ENCODE data around the gene GPATCH4. TPM values are rescaled to one million over a fixed set of nuclear protein-coding genes. Genes with fewer than 3 reads are reported as not detected.

The GPATCH4 gene
- polyA plus RNA-seq, 4 donors = 8.9 to 31.0 (median 16.8) TPM

DNA sequence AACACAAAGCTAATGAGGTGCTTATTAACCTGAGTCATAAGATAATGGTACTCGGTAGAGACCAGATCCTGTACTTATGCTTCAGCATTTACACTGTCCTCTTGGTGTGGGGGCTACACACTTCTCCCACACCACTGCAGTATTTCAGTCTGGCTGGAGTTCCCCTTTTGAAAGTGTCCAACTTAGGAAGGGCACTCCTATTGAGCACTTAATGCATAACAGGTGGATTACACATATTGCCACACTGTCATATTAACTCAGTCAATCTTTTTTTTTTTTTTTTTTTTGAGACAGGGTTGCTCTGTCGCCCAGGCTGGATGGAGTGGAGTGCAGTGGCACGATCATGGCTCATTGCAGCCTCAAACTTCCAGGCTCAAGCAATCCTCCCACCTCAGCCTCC is 1.5 kb downstream of the GPATCH4 start:
- Histone ChIP-seq H3K4me3 (ENCODE audit: low read depth in 1 of 3, low read length in 3 of 3) (no peak overlapping the region), H3K9me3 (ENCODE audit: control insufficient read depth in 2 of 2, insufficient read depth in 1 of 2, low read depth in 1 of 2, low read length in 1 of 2) (no peaks in the 10 kb centered on the region), H3K27ac (ENCODE audit: low read depth in 1 of 3, low read length in 2 of 3) (no peak overlapping the region), H3K36me3 (ENCODE audit: control insufficient read depth in 3 of 3, insufficient read depth in 2 of 3, low read depth in 1 of 3, low read length in 3 of 3) (peaks cover 0 to 36% (median 11%) of the 10 kb centered on the region in 3 donors), H3K4me1 (ENCODE audit: control insufficient read depth in 3 of 3, insufficient read depth in 2 of 3, low read depth in 1 of 3, low read length in 2 of 3) (peaks cover 0 to 15% (median 2%) of the 10 kb centered on the region in 3 donors), H3K27me3 (ENCODE audit: control insufficient read depth in 3 of 3, insufficient read depth in 3 of 3, low read length in 3 of 3) (no peaks in the 10 kb centered on the region)
- FAIRE-seq = no peak
- no peak for DNase-seq
- WGBS, 3 donors = 26 to 48% (median 32%) methylated on average over 3 of the region's 3 CpGs

DNA sequence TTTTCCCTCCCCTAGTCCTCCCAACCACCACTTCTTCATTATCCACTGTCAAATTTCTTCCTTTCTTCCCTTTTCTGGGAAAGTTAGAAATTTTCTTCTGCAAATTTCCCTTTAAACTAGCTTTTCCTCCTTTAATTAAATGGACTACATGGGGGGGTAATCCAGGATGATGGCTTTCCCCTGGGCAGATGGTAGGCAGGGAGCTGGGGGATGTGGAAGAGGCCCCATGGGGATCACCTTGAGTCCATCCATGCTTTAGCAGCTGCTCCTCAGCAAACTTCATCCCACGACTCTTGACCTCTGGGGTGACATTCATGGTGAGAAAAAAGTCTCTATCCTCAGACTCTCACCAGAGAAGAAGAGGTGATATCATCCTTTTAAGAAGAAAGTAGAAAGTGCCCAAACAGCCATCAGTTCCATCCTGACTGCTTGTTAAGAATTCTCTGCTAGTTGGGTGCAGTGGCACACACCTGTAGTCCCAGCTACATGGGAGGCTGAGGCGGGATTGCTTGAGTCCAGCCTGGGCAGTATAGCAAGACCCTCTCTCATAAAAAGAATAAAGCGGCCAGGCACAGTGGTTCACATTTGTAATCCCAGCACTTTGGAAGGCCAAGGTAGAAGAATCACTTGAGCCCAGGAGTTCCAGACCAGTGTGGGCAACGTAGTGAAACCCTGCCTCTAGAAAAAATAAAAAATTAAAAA is 2.4 kb downstream of the GPATCH4 start:
- FAIRE-seq (no peak), DNase-seq (no peak)
- Histone ChIP-seq H3K9me3 (ENCODE audit: control insufficient read depth in 2 of 2, insufficient read depth in 1 of 2, low read depth in 1 of 2, low read length in 1 of 2) (no peaks in the 10 kb centered on the region), H3K4me3 (ENCODE audit: low read depth in 1 of 3, low read length in 3 of 3) (no peak overlapping the region), H3K27ac (ENCODE audit: low read depth in 1 of 3, low read length in 2 of 3) (no peak overlapping the region), H3K27me3 (ENCODE audit: control insufficient read depth in 3 of 3, insufficient read depth in 3 of 3, low read length in 3 of 3) (no peaks in the 10 kb centered on the region), H3K36me3 (ENCODE audit: control insufficient read depth in 3 of 3, insufficient read depth in 2 of 3, low read depth in 1 of 3, low read length in 3 of 3) (peaks cover 0 to 41% (median 11%) of the 10 kb centered on the region in 3 donors), H3K4me1 (ENCODE audit: control insufficient read depth in 3 of 3, insufficient read depth in 2 of 3, low read depth in 1 of 3, low read length in 2 of 3) (peaks cover 0 to 15% (median 2%) of the 10 kb centered on the region in 3 donors)
- WGBS, 3 donors = 93 to 94% (median 93%) methylated on average over 4 of the region's 4 CpGs

DNA sequence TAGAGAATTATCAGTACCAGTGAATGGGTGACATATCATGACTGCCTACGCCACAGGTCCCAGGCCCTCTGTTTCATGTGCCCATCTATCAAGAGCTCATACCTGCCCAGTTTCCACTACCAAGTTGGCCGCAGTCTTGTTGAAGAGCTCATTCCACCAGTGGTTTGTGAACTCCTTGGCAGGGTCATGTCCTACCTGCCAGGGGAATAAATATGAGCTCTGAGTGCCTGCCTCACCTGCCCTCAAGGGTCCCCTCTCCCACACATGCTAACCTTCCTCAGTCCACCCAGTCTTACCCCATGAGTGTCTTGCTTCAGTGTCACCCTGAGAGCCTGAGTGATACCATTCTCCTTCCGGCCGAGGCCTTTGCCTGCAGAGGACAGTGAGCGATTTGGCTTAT is 3.2 kb downstream of the GPATCH4 start:
- WGBS, 3 donors = 93 to 98% (median 95%) methylated on average over 5 of the region's 5 CpGs
- Histone ChIP-seq H3K4me3 (ENCODE audit: low read depth in 1 of 3, low read length in 3 of 3) (no peak overlapping the region), H3K9me3 (ENCODE audit: control insufficient read depth in 2 of 2, insufficient read depth in 1 of 2, low read depth in 1 of 2, low read length in 1 of 2) (no peaks in the 10 kb centered on the region), H3K4me1 (ENCODE audit: control insufficient read depth in 3 of 3, insufficient read depth in 2 of 3, low read depth in 1 of 3, low read length in 2 of 3) (peaks cover 0 to 15% (median 2%) of the 10 kb centered on the region in 3 donors), H3K36me3 (ENCODE audit: control insufficient read depth in 3 of 3, insufficient read depth in 2 of 3, low read depth in 1 of 3, low read length in 3 of 3) (peaks cover 0 to 49% (median 11%) of the 10 kb centered on the region in 3 donors), H3K27ac (ENCODE audit: low read depth in 1 of 3, low read length in 2 of 3) (no peak overlapping the region), H3K27me3 (ENCODE audit: control insufficient read depth in 3 of 3, insufficient read depth in 3 of 3, low read length in 3 of 3) (no peaks in the 10 kb centered on the region)
- DNase-seq = no peak
- FAIRE-seq = no peak

DNA sequence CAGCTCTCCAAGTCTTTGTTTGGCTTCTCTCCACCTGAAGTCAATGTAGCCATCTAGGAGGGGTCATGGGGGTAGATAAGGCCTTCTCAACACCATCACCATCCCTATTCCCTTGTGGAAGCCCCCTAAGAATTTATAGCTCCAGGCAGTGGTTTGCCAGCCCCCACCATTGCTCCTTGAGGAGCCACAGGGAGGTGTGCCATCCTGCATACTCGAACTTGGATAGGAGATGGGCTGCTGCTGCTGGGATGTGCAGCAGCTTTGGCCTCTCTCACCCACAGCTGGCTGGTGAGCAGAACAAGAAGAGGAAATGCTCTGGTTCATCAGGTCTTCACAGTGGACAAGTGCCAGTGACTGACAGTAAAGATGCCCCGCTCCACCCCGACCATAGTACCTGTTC is 4.9 kb downstream of the GPATCH4 start:
- H3K9me3 ChIP-seq (ENCODE audit: control insufficient read depth in 2 of 2, insufficient read depth in 1 of 2, low read depth in 1 of 2, low read length in 1 of 2) = no peaks in the 10 kb centered on the region
- H3K4me1 ChIP-seq (ENCODE audit: control insufficient read depth in 3 of 3, insufficient read depth in 2 of 3, low read depth in 1 of 3, low read length in 2 of 3) = peaks cover 0 to 9% (median 2%) of the 10 kb centered on the region in 3 donors
- DNase-seq (no peak), FAIRE-seq (no peak)
- H3K4me3 ChIP-seq (ENCODE audit: low read depth in 1 of 3, low read length in 3 of 3) = no peak overlapping the region
- H3K27ac ChIP-seq (ENCODE audit: low read depth in 1 of 3, low read length in 2 of 3) = no peak overlapping the region
- no peaks in the 10 kb centered on the region for H3K27me3 ChIP-seq (ENCODE audit: control insufficient read depth in 3 of 3, insufficient read depth in 3 of 3, low read length in 3 of 3)
- peaks cover 0 to 55% (median 11%) of the 10 kb centered on the region in 3 donors for H3K36me3 ChIP-seq (ENCODE audit: control insufficient read depth in 3 of 3, insufficient read depth in 2 of 3, low read depth in 1 of 3, low read length in 3 of 3)
- 80 to 85% (median 80%) methylated on average over 3 of the region's 3 CpGs for WGBS, 3 donors

DNA sequence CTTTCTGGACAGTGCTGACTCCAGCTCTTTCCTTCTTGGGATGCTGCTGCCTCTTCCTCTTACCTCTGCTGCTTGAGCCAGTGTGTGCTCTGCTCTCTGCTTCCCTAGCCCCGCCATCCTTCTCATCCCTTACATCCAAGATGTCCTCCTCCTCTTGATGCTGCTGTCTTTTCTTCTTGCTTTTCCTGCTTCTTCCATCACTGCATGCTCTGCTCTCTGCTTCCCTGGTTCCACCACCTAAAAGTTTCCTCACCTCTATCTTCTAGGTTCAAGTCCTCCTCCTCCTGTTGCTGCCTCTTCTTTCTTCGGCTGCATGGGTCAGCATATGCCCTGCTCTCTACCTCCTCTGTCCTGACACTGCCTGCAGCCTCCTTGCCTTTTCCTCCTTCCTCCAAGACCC is 6.3 kb downstream of the GPATCH4 start:
- no peak overlapping the region for H3K4me3 ChIP-seq (ENCODE audit: low read depth in 1 of 3, low read length in 3 of 3)
- no peaks in the 10 kb centered on the region for H3K9me3 ChIP-seq (ENCODE audit: control insufficient read depth in 2 of 2, insufficient read depth in 1 of 2, low read depth in 1 of 2, low read length in 1 of 2)
- H3K27ac ChIP-seq (ENCODE audit: low read depth in 1 of 3, low read length in 2 of 3) = no peak overlapping the region
- peaks cover 0 to 7% (median 0%) of the 10 kb centered on the region in 3 donors for H3K4me1 ChIP-seq (ENCODE audit: control insufficient read depth in 3 of 3, insufficient read depth in 2 of 3, low read depth in 1 of 3, low read length in 2 of 3)
- FAIRE-seq = no peak
- H3K36me3 ChIP-seq (ENCODE audit: control insufficient read depth in 3 of 3, insufficient read depth in 2 of 3, low read depth in 1 of 3, low read length in 3 of 3) = peaks cover 0 to 55% (median 11%) of the 10 kb centered on the region in 3 donors
- 87 to 97% (median 95%) methylated on average over 2 of the region's 2 CpGs for WGBS, 3 donors
- DNase-seq = no peak
- H3K27me3 ChIP-seq (ENCODE audit: control insufficient read depth in 3 of 3, insufficient read depth in 3 of 3, low read length in 3 of 3) = no peaks in the 10 kb centered on the region

DNA sequence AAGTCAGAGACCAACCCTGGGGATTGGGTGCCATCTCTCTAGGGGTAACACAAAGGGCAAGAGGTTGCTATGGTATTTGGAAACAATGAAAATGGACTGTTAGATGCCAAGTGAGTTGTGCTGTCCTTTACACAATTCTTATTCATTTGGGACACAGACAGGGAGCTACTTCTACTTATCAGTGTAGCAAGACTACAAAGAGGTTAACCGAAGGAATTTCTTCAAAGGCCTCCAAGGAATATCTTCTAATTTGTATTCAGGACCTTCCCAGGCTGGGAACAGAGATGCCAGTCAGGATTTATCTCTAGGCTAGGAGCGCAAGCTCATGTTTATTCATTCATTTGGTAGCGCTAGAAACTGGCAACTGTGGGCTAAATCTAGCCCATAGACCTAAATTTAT is 7.1 kb downstream of the GPATCH4 start:
- Histone ChIP-seq H3K9me3 (ENCODE audit: control insufficient read depth in 2 of 2, insufficient read depth in 1 of 2, low read depth in 1 of 2, low read length in 1 of 2) (no peaks in the 10 kb centered on the region), H3K27ac (ENCODE audit: low read depth in 1 of 3, low read length in 2 of 3) (no peak overlapping the region), H3K27me3 (ENCODE audit: control insufficient read depth in 3 of 3, insufficient read depth in 3 of 3, low read length in 3 of 3) (no peaks in the 10 kb centered on the region), H3K4me1 (ENCODE audit: control insufficient read depth in 3 of 3, insufficient read depth in 2 of 3, low read depth in 1 of 3, low read length in 2 of 3) (peaks cover 0 to 7% (median 0%) of the 10 kb centered on the region in 3 donors), H3K4me3 (ENCODE audit: low read depth in 1 of 3, low read length in 3 of 3) (no peak overlapping the region), H3K36me3 (ENCODE audit: control insufficient read depth in 3 of 3, insufficient read depth in 2 of 3, low read depth in 1 of 3, low read length in 3 of 3) (peaks cover 0 to 55% (median 11%) of the 10 kb centered on the region in 3 donors)
- WGBS, 3 donors = 78 to 85% (median 82%) methylated on average over 3 of the region's 3 CpGs
- DNase-seq (no peak), FAIRE-seq (no peak)

DNA sequence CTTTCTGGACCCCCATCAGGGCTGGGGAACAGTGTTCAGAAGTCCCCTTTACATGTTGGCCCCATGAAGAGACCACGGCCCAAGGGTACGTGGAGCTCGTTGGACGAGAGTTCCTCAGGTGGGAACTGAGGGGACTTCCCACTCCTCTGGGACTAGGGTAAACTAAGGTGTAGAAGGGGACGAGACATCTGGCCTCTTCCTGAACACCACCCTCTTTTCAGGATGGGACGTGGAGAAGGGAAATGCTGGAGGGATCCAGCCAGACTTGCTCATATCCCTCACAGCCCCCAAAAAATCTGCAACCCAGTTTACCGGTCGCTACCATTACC is 7.7 kb downstream of the GPATCH4 start:
- peaks cover 0 to 50% (median 8%) of the 10 kb centered on the region in 3 donors for H3K36me3 ChIP-seq (ENCODE audit: control insufficient read depth in 3 of 3, insufficient read depth in 2 of 3, low read depth in 1 of 3, low read length in 3 of 3)
- H3K27me3 ChIP-seq (ENCODE audit: control insufficient read depth in 3 of 3, insufficient read depth in 3 of 3, low read length in 3 of 3) = no peaks in the 10 kb centered on the region

DNA sequence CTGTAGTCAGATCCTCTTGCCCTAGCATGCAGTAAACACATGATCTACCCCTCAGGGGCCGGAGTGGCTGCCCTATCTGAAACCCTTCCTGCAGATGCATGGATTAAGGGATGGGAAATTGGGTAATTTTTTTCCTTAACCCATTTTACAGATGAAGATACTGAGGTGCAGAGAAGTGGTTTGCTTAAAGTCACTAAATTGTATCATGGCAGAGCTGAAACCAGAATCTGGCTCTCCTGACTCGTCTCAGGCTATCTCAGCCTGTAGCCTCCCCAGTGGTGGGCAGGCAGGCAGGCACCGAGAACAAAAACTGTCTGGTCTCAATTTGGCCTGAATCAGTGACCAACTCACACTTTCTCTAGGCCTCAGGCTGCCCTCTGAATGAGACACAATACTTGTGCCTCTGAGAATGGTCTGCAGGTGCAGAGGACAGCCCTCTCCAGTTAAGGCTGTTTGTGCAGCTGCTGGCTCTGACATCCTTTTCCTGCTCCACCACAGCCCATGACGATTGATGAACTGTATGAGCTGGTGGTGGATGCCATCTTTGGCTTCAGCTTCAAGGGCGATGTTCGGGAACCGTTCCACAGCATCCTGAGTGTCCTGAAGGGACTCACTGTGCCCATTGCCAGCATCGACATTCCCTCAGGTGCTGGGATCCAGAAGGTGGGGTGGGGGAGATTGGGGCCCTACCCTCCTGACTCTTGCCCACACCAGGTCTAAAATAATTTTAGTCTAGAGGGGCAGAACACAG is 8.2 kb downstream of the GPATCH4 start:
- DNase-seq (no peak), FAIRE-seq (no peak)
- peaks cover 0 to 7% (median 0%) of the 10 kb centered on the region in 3 donors for H3K4me1 ChIP-seq (ENCODE audit: control insufficient read depth in 3 of 3, insufficient read depth in 2 of 3, low read depth in 1 of 3, low read length in 2 of 3)
- no peaks in the 10 kb centered on the region for H3K9me3 ChIP-seq (ENCODE audit: control insufficient read depth in 2 of 2, insufficient read depth in 1 of 2, low read depth in 1 of 2, low read length in 1 of 2)
- peaks cover 0 to 46% (median 6%) of the 10 kb centered on the region in 3 donors for H3K36me3 ChIP-seq (ENCODE audit: control insufficient read depth in 3 of 3, insufficient read depth in 2 of 3, low read depth in 1 of 3, low read length in 3 of 3)
- no peak overlapping the region for H3K27ac ChIP-seq (ENCODE audit: low read depth in 1 of 3, low read length in 2 of 3)
- H3K27me3 ChIP-seq (ENCODE audit: control insufficient read depth in 3 of 3, insufficient read depth in 3 of 3, low read length in 3 of 3) = no peaks in the 10 kb centered on the region
- 80 to 82% (median 82%) methylated on average over 8 of the region's 8 CpGs for WGBS, 3 donors
- no peak overlapping the region for H3K4me3 ChIP-seq (ENCODE audit: low read depth in 1 of 3, low read length in 3 of 3)

More for the DNA sequence above, 7.7 kb downstream of the GPATCH4 start:
- Histone ChIP-seq H3K9me3 (ENCODE audit: control insufficient read depth in 2 of 2, insufficient read depth in 1 of 2, low read depth in 1 of 2, low read length in 1 of 2) (no peaks in the 10 kb centered on the region), H3K4me3 (ENCODE audit: low read depth in 1 of 3, low read length in 3 of 3) (no peak overlapping the region), H3K27ac (ENCODE audit: low read depth in 1 of 3, low read length in 2 of 3) (no peak overlapping the region), H3K4me1 (ENCODE audit: control insufficient read depth in 3 of 3, insufficient read depth in 2 of 3, low read depth in 1 of 3, low read length in 2 of 3) (peaks cover 0 to 7% (median 0%) of the 10 kb centered on the region in 3 donors)
- FAIRE-seq = no peak
- 81 to 91% (median 86%) methylated on average over 8 of the region's 8 CpGs for WGBS, 3 donors
- DNase-seq = no peak

Measured in small intestine (tissue), 7 donors.